SK-N-SH (cell line): ENCODE data around the gene DCST1. TPM values are rescaled to one million over a fixed set of nuclear protein-coding genes. Genes with fewer than 3 reads are reported as not detected.

Experiments used
- CTCF ChIA-PET: fragments of 300-600, 350-600 bp; formaldehyde crosslinking; extraction: SDS; loops from one replicate; lab custom pipeline; 2021; lab: Yijun Ruan, JAX
- POLR2A ChIA-PET: fragments of 350-600 bp; sonication (Branson Sonifier 250); formaldehyde crosslinking; extraction: SDS; loops from one replicate; lab custom pipeline; 2020; ENCODE audit warnings: antibody characterized with exemption, inconsistent platforms; lab: Yijun Ruan, JAX
- DNase-seq: peaks from one replicate; pipeline ENCODE4 v3.0.0; 2012
- H2AFZ ChIP-seq: fragments of 200-600 bp; sonication (generic); 2 replicates; pipeline ENCODE4 v1.8.1; 2016; ENCODE audit warnings: antibody characterized with exemption, mild to moderate bottlenecking, low read depth
- H3F3A ChIP-seq: fragments of 200-600 bp; sonication (generic); replicated peaks from 2 replicates; pipeline ENCODE3; 2016; ENCODE audit warnings: antibody characterized with exemption, mild to moderate bottlenecking; ENCODE audit not compliant: insufficient read depth
- H3K27ac ChIP-seq, 2 experiments: fragments of 200-500 bp in 1 of 2; fragments of 200-600 bp in 1 of 2; sonication (Bioruptor generic) in 1 of 2; sonication (generic), shearing (Covaris generic) in 1 of 2; 2 replicates each; pipeline versions ENCODE4 v1.5.1 to v1.6.1; 2014 to 2016; ENCODE audit warnings: low read depth in 2 of 2, inconsistent platforms in 1 of 2, low read length in 1 of 2, mild to moderate bottlenecking in 1 of 2, mixed read lengths in 1 of 2
- H3K27me3 ChIP-seq: fragments of 200-600 bp; sonication (generic), shearing (Covaris generic); 2 replicates; pipeline ENCODE4 v1.6.1; 2016; ENCODE audit warnings: mixed run types; ENCODE audit not compliant: insufficient read depth
- H3K36me3 ChIP-seq, 2 experiments: fragments of 200-500 bp in 1 of 2; fragments of 200-600 bp in 1 of 2; sonication (Bioruptor generic) in 1 of 2; sonication (generic) in 1 of 2; replicated peaks in 1 of 2; 2 replicates each; pipeline versions ENCODE3 to v1.5.1; 2014 to 2016; ENCODE audit warnings: low read length in 1 of 2, mild to moderate bottlenecking in 1 of 2; ENCODE audit not compliant: insufficient read depth in 2 of 2, control insufficient read depth in 1 of 2
- H3K4me1 ChIP-seq, 2 experiments: fragments of 200-500 bp in 1 of 2; fragments of 200-600 bp in 1 of 2; sonication (Bioruptor generic) in 1 of 2; sonication (generic), shearing (Covaris generic) in 1 of 2; 2 replicates each; pipeline versions ENCODE4 v1.5.1 to v1.6.1; 2014 to 2016; ENCODE audit warnings: low read depth in 1 of 2, low read length in 1 of 2, mixed run types in 1 of 2; ENCODE audit not compliant: insufficient read depth in 2 of 2, control insufficient read depth in 1 of 2
- H3K4me2 ChIP-seq: fragments of 200-600 bp; sonication (generic), shearing (Covaris generic); 2 replicates; pipeline ENCODE4 v1.6.1; 2017; ENCODE audit warnings: mixed run types
- H3K4me3 ChIP-seq, 2 experiments: fragments of 200-500 bp in 1 of 2; fragments of 200-600 bp in 1 of 2; sonication (Bioruptor generic) in 1 of 2; sonication (generic), shearing (Covaris generic) in 1 of 2; 2 replicates each; pipeline versions ENCODE4 v1.5.1 to v1.8.1; 2014 to 2016; ENCODE audit warnings: low read depth in 2 of 2, inconsistent platforms in 1 of 2, low read length in 1 of 2, mild to moderate bottlenecking in 1 of 2, mixed read lengths in 1 of 2, moderate library complexity in 1 of 2
- H3K79me2 ChIP-seq: fragments of 200-600 bp; sonication (generic); 2 replicates; pipeline ENCODE4 v1.8.1; 2017; ENCODE audit warnings: mild to moderate bottlenecking; ENCODE audit not compliant: insufficient read depth
- H3K9ac ChIP-seq: fragments of 200-600 bp; sonication (generic); 2 replicates; pipeline ENCODE4 v1.6.1; 2017; ENCODE audit warnings: mixed run types
- H3K9me2 ChIP-seq: fragments of 200-600 bp; sonication (generic); 2 replicates; pipeline ENCODE4 v1.6.1; 2017; ENCODE audit warnings: mixed run types
- H3K9me3 ChIP-seq: fragments of 200-600 bp; sonication (generic); 2 replicates; pipeline ENCODE4 v1.6.1; 2017; ENCODE audit warnings: mixed run types, mild to moderate bottlenecking, moderate library complexity
- H4K20me1 ChIP-seq: fragments of 200-600 bp; sonication (generic); 2 replicates; pipeline ENCODE4 v1.6.1; 2017; ENCODE audit warnings: mild to moderate bottlenecking, mixed run types; ENCODE audit not compliant: insufficient read depth
- CHD2 ChIP-seq: fragments of 150-350 bp; IDR thresholded peaks from 2 replicates; pipeline ENCODE4 v1.6.1; 2018; ENCODE audit warnings: low read length; ENCODE audit not compliant: partially characterized antibody
- ELF1 ChIP-seq: IDR thresholded peaks from 2 replicates; pipeline ENCODE4 v1.4.0; 2012
- FOXM1 ChIP-seq: IDR thresholded peaks from 2 replicates; pipeline ENCODE4 v1.4.0; 2012; ENCODE audit warnings: low read depth, mild to moderate bottlenecking
- GATA2 ChIP-seq: sonication (generic); formaldehyde crosslinking; IDR thresholded peaks from 2 replicates; pipeline ENCODE4 v1.5.0; 2020; ENCODE audit warnings: mild to moderate bottlenecking, missing genetic modification reagents
- JUND ChIP-seq: IDR thresholded peaks from 2 replicates; pipeline ENCODE4 v1.4.0; 2012
- MEF2A ChIP-seq: IDR thresholded peaks from 2 replicates; pipeline ENCODE4 v1.4.0; 2012; ENCODE audit warnings: low read depth, borderline replicate concordance
- MXI1 ChIP-seq: IDR thresholded peaks from 2 replicates; pipeline ENCODE4 v1.6.1; 2012; ENCODE audit warnings: mild to moderate bottlenecking, low read depth, low read length, improper control_type of control experiment
- POLR2AphosphoS5 ChIP-seq: IDR thresholded peaks from 2 replicates; pipeline ENCODE4 v1.6.1; 2012; ENCODE audit warnings: low read depth, low read length
- RCOR1 ChIP-seq: fragments of 150-350 bp; IDR thresholded peaks from 2 replicates; pipeline ENCODE4 v1.6.1; 2017; ENCODE audit warnings: antibody characterized with exemption, low read length
- SMC3 ChIP-seq: IDR thresholded peaks from 2 replicates; pipeline ENCODE4 v1.6.1; 2012; ENCODE audit warnings: low read depth, low read length, improper control_type of control experiment
- TAF1 ChIP-seq: IDR thresholded peaks from 2 replicates; pipeline ENCODE4 v1.6.1; 2012; ENCODE audit warnings: low read depth, mild to moderate bottlenecking, low read length, moderate library complexity, borderline replicate concordance
- TCF12 ChIP-seq: IDR thresholded peaks from 2 replicates; pipeline ENCODE4 v1.4.0; 2012
- TEAD4 ChIP-seq: IDR thresholded peaks from 2 replicates; pipeline ENCODE4 v1.4.0; 2012; ENCODE audit warnings: mild to moderate bottlenecking, borderline replicate concordance; ENCODE audit not compliant: insufficient read depth
- YY1 ChIP-seq: IDR thresholded peaks from 2 replicates; pipeline ENCODE4 v1.4.0; 2012; ENCODE audit warnings: low read depth, mild to moderate bottlenecking
- WGBS: methylation state at CpG from one replicate; pipeline ENCODE4 v1.1.6; 2017; ENCODE audit warnings: low lambda C conversion rate; 5-methylcytosine and 5-hydroxymethylcytosine counted together
- polyA plus RNA-seq, 3 experiments: library from polyadenylated mRNA; depleted of rRNA; stranded (reverse); fragments of >200 nt; gene quantifications; 2 replicates each; pipeline ENCODE4 v1.2.3, GENCODE V29; 2012
- TF ChIP-seq, protein P1 (sequence below): IDR thresholded peaks from 2 replicates; pipeline ENCODE4 v1.4.0; 2012; ENCODE audit warnings: low read depth, borderline replicate concordance
- TF ChIP-seq, protein P2 (sequence below): IDR thresholded peaks from 2 replicates; pipeline ENCODE4 v1.6.1; 2012; ENCODE audit warnings: mild to moderate bottlenecking, low read depth, low read length, moderate library complexity
- TF ChIP-seq, protein P3 (sequence below): fragments of 150-350 bp; IDR thresholded peaks from 2 replicates; pipeline ENCODE4 v1.6.1; 2017; ENCODE audit warnings: antibody characterized with exemption, low read length, low read depth, borderline replicate concordance
- TF ChIP-seq, protein P4 (sequence below): IDR thresholded peaks from 2 replicates; pipeline ENCODE4; 2012

Gene DCST1
- polyA plus RNA-seq, 1 of the 3 experiments (the other 2 are of a cell fraction): not detected

DNA sequence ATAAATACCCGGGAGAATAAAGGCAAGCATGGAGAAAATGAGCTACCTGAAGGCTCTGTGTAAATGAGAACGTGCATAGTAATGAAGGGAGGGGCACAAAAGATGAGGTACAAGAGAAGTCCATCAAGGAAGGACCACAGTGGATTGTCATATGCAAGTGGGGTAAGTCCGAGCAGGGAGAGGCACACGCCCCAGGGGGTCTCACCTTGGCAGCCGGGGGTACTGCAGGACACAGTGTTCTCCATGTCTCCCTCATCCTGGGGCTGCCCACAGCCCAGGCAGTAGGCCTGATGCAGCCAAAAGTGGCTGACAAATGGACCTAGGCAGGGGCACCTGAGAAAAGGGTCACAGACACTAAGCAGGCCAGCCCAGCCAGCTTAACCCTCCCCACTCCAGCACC lies 10.0 kb upstream of the DCST1 start:
- Histone ChIP-seq H3K4me2 (no peak overlapping the region), H3K36me3 (no peaks in the 10 kb centered on the region), H2AFZ (no peak overlapping the region), H3K9me2 (no peaks in the 10 kb centered on the region), H3F3A (no peaks in the 10 kb centered on the region), H3K4me3 (no peak overlapping the region), H3K4me1 (peaks cover 0 to 4% of the 10 kb centered on the region in 2 experiments; a peak in 1 of 4 replicates), H3K27me3 (no peaks in the 10 kb centered on the region), H3K79me2 (no peaks in the 10 kb centered on the region), H3K27ac (no peak overlapping the region), H3K9me3 (no peaks in the 10 kb centered on the region), H4K20me1 (no peaks in the 10 kb centered on the region), H3K9ac (no peak overlapping the region)
- CTCF ChIA-PET: interaction anchor here (0.9 to 4.9 kb wide), 8 partner anchors 11 to 144 kb away, joined by 3 to 28 read pairs (median 6); partner anchors contain the start of gene ADAM15
- WGBS: 73% methylated on average over 5 of the region's 5 CpGs
- POLR2A ChIA-PET: no interaction called here
- TF ChIP-seq TAF1 (no peak), MEF2A (no peak), FOXM1 (no peak), YY1 (no peak), SMC3 (no peak), JUND (no peak), POLR2AphosphoS5 (no peak), GATA2 (CRISPR knock-in tag) (no peak), CHD2 (no peak), MXI1 (no peak), ELF1 (no peak)
- TF ChIP-seq, protein P1, sequence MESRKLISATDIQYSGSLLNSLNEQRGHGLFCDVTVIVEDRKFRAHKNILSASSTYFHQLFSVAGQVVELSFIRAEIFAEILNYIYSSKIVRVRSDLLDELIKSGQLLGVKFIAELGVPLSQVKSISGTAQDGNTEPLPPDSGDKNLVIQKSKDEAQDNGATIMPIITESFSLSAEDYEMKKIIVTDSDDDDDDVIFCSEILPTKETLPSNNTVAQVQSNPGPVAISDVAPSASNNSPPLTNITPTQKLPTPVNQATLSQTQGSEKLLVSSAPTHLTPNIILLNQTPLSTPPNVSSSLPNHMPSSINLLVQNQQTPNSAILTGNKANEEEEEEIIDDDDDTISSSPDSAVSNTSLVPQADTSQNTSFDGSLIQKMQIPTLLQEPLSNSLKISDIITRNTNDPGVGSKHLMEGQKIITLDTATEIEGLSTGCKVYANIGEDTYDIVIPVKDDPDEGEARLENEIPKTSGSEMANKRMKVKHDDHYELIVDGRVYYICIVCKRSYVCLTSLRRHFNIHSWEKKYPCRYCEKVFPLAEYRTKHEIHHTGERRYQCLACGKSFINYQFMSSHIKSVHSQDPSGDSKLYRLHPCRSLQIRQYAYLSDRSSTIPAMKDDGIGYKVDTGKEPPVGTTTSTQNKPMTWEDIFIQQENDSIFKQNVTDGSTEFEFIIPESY: no peak
- TF ChIP-seq, protein P2, sequence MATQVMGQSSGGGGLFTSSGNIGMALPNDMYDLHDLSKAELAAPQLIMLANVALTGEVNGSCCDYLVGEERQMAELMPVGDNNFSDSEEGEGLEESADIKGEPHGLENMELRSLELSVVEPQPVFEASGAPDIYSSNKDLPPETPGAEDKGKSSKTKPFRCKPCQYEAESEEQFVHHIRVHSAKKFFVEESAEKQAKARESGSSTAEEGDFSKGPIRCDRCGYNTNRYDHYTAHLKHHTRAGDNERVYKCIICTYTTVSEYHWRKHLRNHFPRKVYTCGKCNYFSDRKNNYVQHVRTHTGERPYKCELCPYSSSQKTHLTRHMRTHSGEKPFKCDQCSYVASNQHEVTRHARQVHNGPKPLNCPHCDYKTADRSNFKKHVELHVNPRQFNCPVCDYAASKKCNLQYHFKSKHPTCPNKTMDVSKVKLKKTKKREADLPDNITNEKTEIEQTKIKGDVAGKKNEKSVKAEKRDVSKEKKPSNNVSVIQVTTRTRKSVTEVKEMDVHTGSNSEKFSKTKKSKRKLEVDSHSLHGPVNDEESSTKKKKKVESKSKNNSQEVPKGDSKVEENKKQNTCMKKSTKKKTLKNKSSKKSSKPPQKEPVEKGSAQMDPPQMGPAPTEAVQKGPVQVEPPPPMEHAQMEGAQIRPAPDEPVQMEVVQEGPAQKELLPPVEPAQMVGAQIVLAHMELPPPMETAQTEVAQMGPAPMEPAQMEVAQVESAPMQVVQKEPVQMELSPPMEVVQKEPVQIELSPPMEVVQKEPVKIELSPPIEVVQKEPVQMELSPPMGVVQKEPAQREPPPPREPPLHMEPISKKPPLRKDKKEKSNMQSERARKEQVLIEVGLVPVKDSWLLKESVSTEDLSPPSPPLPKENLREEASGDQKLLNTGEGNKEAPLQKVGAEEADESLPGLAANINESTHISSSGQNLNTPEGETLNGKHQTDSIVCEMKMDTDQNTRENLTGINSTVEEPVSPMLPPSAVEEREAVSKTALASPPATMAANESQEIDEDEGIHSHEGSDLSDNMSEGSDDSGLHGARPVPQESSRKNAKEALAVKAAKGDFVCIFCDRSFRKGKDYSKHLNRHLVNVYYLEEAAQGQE: no peak
- no peak for DNase-seq

DNA sequence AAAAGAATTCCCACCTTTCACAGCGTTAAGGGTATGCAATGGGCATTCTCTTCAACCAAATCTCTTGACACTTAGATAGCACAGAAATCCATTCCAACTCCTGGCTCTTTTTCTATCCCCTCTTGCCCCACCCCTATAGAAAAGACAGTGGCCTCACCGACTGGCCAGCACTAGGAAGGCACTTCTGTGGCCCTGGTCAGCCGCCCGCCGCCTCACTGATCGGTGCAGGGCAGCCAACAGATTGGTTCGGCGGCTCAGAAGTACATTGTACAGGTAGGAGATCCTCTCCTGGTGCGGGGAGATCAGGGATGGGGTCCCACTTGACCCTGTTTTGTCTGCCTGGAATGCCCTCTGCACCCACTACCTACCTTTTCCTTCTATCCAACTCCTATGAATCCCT lies 9.3 kb upstream of the DCST1 start:
- no peak for DNase-seq
- no peak for TF ChIP-seq FOXM1
- TF ChIP-seq GATA2 (CRISPR knock-in tag): no peak
- TF ChIP-seq, protein P1: no peak
- TF ChIP-seq ELF1: no peak
- TF ChIP-seq, protein P3, sequence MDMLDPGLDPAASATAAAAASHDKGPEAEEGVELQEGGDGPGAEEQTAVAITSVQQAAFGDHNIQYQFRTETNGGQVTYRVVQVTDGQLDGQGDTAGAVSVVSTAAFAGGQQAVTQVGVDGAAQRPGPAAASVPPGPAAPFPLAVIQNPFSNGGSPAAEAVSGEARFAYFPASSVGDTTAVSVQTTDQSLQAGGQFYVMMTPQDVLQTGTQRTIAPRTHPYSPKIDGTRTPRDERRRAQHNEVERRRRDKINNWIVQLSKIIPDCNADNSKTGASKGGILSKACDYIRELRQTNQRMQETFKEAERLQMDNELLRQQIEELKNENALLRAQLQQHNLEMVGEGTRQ: no peak
- no peak for TF ChIP-seq RCOR1
- TF ChIP-seq, protein P4, sequence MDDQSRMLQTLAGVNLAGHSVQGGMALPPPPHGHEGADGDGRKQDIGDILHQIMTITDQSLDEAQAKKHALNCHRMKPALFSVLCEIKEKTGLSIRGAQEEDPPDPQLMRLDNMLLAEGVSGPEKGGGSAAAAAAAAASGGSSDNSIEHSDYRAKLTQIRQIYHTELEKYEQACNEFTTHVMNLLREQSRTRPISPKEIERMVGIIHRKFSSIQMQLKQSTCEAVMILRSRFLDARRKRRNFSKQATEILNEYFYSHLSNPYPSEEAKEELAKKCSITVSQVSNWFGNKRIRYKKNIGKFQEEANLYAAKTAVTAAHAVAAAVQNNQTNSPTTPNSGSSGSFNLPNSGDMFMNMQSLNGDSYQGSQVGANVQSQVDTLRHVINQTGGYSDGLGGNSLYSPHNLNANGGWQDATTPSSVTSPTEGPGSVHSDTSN: no peak
- TF ChIP-seq TEAD4: no peak
- no peak for TF ChIP-seq TCF12
- TF ChIP-seq, all 33 proteins: peak for 0
- no peak overlapping the region for H2AFZ ChIP-seq
- H3K4me3 ChIP-seq: no peak overlapping the region
- H3K27ac ChIP-seq: no peak overlapping the region
- 85% methylated on average over 9 of the region's 9 CpGs for WGBS
- H3K79me2 ChIP-seq: no peaks in the 10 kb centered on the region
- H3K36me3 ChIP-seq: no peaks in the 10 kb centered on the region
- no peaks in the 10 kb centered on the region for H3F3A ChIP-seq
- ChIA-PET CTCF (interaction anchor here (2.1 kb wide), 2 partner anchors 7 to 21 kb away, joined by 9 to 12 read pairs; no protein-coding TSS in a partner anchor), POLR2A (no interaction called here)
- H3K4me1 ChIP-seq: peaks cover 0 to 4% of the 10 kb centered on the region in 2 experiments; a peak in 1 of 4 replicates
- no peaks in the 10 kb centered on the region for H4K20me1 ChIP-seq
- H3K27me3 ChIP-seq: no peaks in the 10 kb centered on the region
- no peak overlapping the region for H3K9ac ChIP-seq
- H3K9me2 ChIP-seq: no peaks in the 10 kb centered on the region
- H3K9me3 ChIP-seq: no peaks in the 10 kb centered on the region
- no peak overlapping the region for H3K4me2 ChIP-seq
